GM12878 (cell line): Measurements from ENCODE around the gene CLCNKB.
A peak's percentile ranks its signal among the peaks of the same experiment; 100 is the strongest.

Experiments
- BRCA1 ChIP-seq: IDR thresholded peaks from 2 replicates; pipeline ENCODE4 v1.6.1; 2011; ENCODE audit warnings: low read depth, low read length, improper control_type of control experiment
- CTCF ChIP-seq, 3 experiments: IDR thresholded peaks in 2 of 3; conservative IDR thresholded peaks in 1 of 3; 2 replicates each; pipeline ENCODE4 v1.5.1; 2011; ENCODE audit warnings: low read depth in 3 of 3, low read length in 3 of 3, mild to moderate bottlenecking in 3 of 3, control low read depth in 2 of 3, moderate library complexity in 2 of 3, inconsistent platforms in 1 of 3, mixed read lengths in 1 of 3; ENCODE audit not compliant: control insufficient read depth in 2 of 3, insufficient read depth in 1 of 3; ENCODE audit errors: extremely low read depth in 1 of 3
- EED ChIP-seq: sonication (generic); IDR thresholded peaks from 2 replicates; pipeline ENCODE4 v1.6.1; 2016; ENCODE audit warnings: antibody characterized with exemption, low read depth
- FOS ChIP-seq: IDR thresholded peaks from 3 replicates; pipeline ENCODE4 v1.6.1; 2011; ENCODE audit warnings: borderline replicate concordance; ENCODE audit not compliant: insufficient read length; ENCODE audit errors: extremely low read depth
- KLF5 ChIP-seq: fragments of 450-650 bp; IDR thresholded peaks from 2 replicates; pipeline ENCODE4 v1.6.1; 2014; ENCODE audit warnings: mild to moderate bottlenecking; ENCODE audit not compliant: partially characterized antibody
- MAX ChIP-seq: IDR thresholded peaks from 2 replicates; pipeline ENCODE4 v1.6.1; 2012; ENCODE audit warnings: low read depth, low read length, improper control_type of control experiment
- MEF2A ChIP-seq: IDR thresholded peaks from 2 replicates; pipeline ENCODE4 v1.6.1; 2011; ENCODE audit warnings: low read depth, mild to moderate bottlenecking, low read length, moderate library complexity; ENCODE audit not compliant: insufficient read depth
- POLR2A ChIP-seq: IDR thresholded peaks from 2 replicates; pipeline ENCODE4 v1.6.1; 2011; ENCODE audit warnings: low read depth, mild to moderate bottlenecking, low read length
- POLR2AphosphoS2 ChIP-seq: IDR thresholded peaks from 2 replicates; pipeline ENCODE4 v1.6.1; 2011; ENCODE audit warnings: low read depth, mild to moderate bottlenecking, low read length, improper control_type of control experiment, moderate library complexity
- POLR2AphosphoS5 ChIP-seq: IDR thresholded peaks from 2 replicates; pipeline ENCODE4 v1.6.1; 2011; ENCODE audit warnings: mild to moderate bottlenecking, low read length, inconsistent platforms
- RBBP5 ChIP-seq: fragments of 200-600 bp; sonication (generic); conservative IDR thresholded peaks from 2 replicates; pipeline ENCODE4 v1.6.1; 2016
- REST ChIP-seq: IDR thresholded peaks from 2 replicates; pipeline ENCODE4 v1.6.1; 2012; ENCODE audit warnings: mild to moderate bottlenecking, low read depth, low read length
- SREBF2 ChIP-seq: IDR thresholded peaks from 2 replicates; pipeline ENCODE4 v1.6.1; 2012; ENCODE audit warnings: mild to moderate bottlenecking, low read length
- ZNF274 ChIP-seq: IDR thresholded peaks from one replicate; pipeline ENCODE4 v1.8.0; 2011; ENCODE audit not compliant: insufficient read length, insufficient read depth

GRCh38 chr1:16078925-16079656, 35.5 kb downstream of the CLCNKB start:
- TF ChIP-seq REST (no peak), RBBP5 (no peak), CTCF (IDR thresholded peaks at IDR 0.05 in 2 of 3, conservative IDR thresholded peaks at IDR 0.05 in 1 of 3; ENCODE audit: control insufficient read depth in 2 of 3, extremely low read depth in 1 of 3, insufficient read depth in 1 of 3, low read depth in 3 of 3, low read length in 3 of 3) (peak; percentile 92 to 95 (median 93)), KLF5 (no peak), FOS (no peak), ZNF274 (no peak), SREBF2 (no peak), EED (no peak), POLR2A (no peak), MAX (no peak), POLR2AphosphoS5 (no peak), POLR2AphosphoS2 (no peak), MEF2A (no peak), BRCA1 (no peak)
